Kidney (tissue), 14 donors: ENCODE data around the gene BATF3. TPM values are rescaled to one million over a fixed set of nuclear protein-coding genes. Genes with fewer than 3 reads are reported as not detected.
"Not testable (repeated sequence)": the region's sequence is repeated elsewhere in the genome, so short reads cannot be mapped to it uniquely, and the experiment has no call there.

Source experiments
- DNase-seq, 5 donors: peaks; one replicate each; pipeline ENCODE4 v3.0.0-alpha.2; 2013 to 2020
- FAIRE-seq: peaks from 2 replicates; lab custom pipeline; 2012; peaks lifted over from hg19 to GRCh38; lab: Jason Lieb, UNC
- H3K27ac ChIP-seq, 2 donors: one replicate each; pipeline ENCODE4 v1.7.0; 2013; ENCODE audit warnings: low read depth in 2 of 2, low read length in 2 of 2, inconsistent platforms in 1 of 2
- H3K27me3 ChIP-seq: one replicate; pipeline ENCODE4 v1.7.1; 2013; ENCODE audit warnings: low read length, inconsistent platforms; ENCODE audit not compliant: control insufficient read depth, insufficient read depth
- H3K36me3 ChIP-seq, 3 donors: one replicate each; pipeline versions ENCODE4 v1.7.0 to v1.7.1; 2013; ENCODE audit warnings: low read length in 3 of 3, control low read depth in 1 of 3, inconsistent platforms in 1 of 3; ENCODE audit not compliant: insufficient read depth in 3 of 3, control insufficient read depth in 2 of 3
- H3K4me1 ChIP-seq, 3 donors: one replicate each; pipeline versions ENCODE4 v1.7.0 to v1.7.1; 2013; ENCODE audit warnings: low read length in 3 of 3, inconsistent platforms in 1 of 3, low read depth in 1 of 3; ENCODE audit not compliant: control insufficient read depth in 2 of 3, insufficient read depth in 2 of 3
- H3K4me3 ChIP-seq, 3 donors: one replicate each; pipeline versions ENCODE4 v1.7.0 to v1.8.1; 2013; ENCODE audit warnings: low read length in 3 of 3, control low read depth in 1 of 3, inconsistent platforms in 1 of 3
- H3K9ac ChIP-seq, 3 donors: one replicate each; pipeline versions ENCODE4 v1.7.0 to v1.7.1; 2013; ENCODE audit warnings: low read length in 3 of 3, control low read depth in 1 of 3, inconsistent platforms in 1 of 3
- H3K9me3 ChIP-seq, 3 donors: one replicate each; pipeline versions ENCODE4 v1.7.0 to v1.7.1; 2013; ENCODE audit warnings: low read length in 3 of 3, control low read depth in 1 of 3, inconsistent platforms in 1 of 3; ENCODE audit not compliant: control insufficient read depth in 2 of 3, insufficient read depth in 1 of 3
- intact Hi-C: fragments of 100-400 bp; cut with DNase I; formaldehyde crosslinking; loops from one replicate; pipeline ENCODE4 v1.11.1; 2022
- polyA plus RNA-seq: library from polyadenylated mRNA; stranded (reverse); fragments of 350-450 nt; fragmentation: Illumina TruSeq; extraction: RNeasy Lipid Tissue Mini Kit (QIAGEN cat#74804); gene quantifications from one replicate; pipeline ENCODE4 v1.2.3, GENCODE V29; 2014; ENCODE audit warnings: low read depth, low replicate concordance; ENCODE audit not compliant: insufficient read depth
- total RNA-seq: library from RNA; stranded (reverse); fragmentation: NEBNext Ultra II Directional; extraction: Animal tissue kit (Norgen Biotek cat#: 25700); gene quantifications from one replicate; pipeline ENCODE4 v1.2.1, GENCODE V29; 2021
- TF ChIP-seq, protein P1 (sequence below): IDR thresholded peaks from 3 replicates; pipeline ENCODE4 v1.5.1; 2012; ENCODE audit warnings: mild to moderate bottlenecking, moderate library complexity, borderline replicate concordance; ENCODE audit not compliant: insufficient read depth; ENCODE audit errors: extremely low read depth
- donor health status: control.
- donor health status: control.
- donor health status: control.
- donor health status: control.
- donor health status: control.
- donor health status: DM: yes; HTN: yes; CAD: no.
- donor health status: Normal renal cell carcinoma (clear cell type).

BATF3 gene
- total and polyA plus RNA-seq, 2 donors from 2014 or later, result 3.3 to 6.5 TPM

DNA sequence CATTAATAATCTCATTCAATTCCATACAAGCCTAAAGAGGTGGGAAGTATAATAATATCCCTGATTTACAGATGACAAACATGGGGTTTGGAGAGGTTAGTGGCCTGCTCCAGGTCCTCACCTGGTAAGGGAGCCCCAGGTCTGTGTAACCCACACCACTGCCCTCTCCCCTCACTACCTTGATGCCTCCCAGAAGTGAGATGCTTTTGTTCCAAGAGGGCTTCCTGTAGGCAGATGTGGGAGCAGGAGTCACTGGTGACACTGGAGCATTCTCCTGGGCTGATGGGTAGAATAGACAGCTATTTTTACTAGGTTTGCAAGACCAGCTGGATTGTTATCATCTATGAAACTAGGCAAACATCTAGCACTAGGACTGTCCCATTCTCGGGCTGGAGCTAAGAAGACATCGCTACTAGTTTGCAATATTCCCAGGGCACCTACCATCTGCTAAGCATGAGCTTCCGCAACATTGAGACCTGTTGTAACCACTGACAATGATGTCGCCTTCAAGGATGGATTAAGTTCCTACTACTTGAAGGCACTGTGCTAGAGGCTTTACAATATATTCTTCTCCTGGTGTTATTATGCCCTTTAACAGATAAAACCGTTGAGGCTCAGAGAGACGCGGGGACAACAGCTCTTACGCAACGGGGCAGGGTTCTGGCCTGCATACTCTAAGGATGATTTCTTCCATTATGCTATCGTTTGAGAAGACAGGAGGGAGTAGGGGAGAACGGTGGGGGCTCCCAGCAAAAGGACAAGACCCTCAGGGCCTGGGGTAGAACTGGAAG lies 35.0 kb downstream of the BATF3 start:
- DNase-seq (no peak), FAIRE-seq (no peak)
- Histone ChIP-seq H3K27ac (no peak overlapping the region), H3K4me1 (peaks cover 0 to 10% (median 3%) of the 10 kb centered on the region in 3 donors), H3K9me3 (no peaks in the 10 kb centered on the region), H3K9ac (no peak overlapping the region), H3K4me3 (no peak overlapping the region), H3K36me3 (no peaks in the 10 kb centered on the region), H3K27me3 (no peaks in the 10 kb centered on the region)
- TF ChIP-seq, protein P1, sequence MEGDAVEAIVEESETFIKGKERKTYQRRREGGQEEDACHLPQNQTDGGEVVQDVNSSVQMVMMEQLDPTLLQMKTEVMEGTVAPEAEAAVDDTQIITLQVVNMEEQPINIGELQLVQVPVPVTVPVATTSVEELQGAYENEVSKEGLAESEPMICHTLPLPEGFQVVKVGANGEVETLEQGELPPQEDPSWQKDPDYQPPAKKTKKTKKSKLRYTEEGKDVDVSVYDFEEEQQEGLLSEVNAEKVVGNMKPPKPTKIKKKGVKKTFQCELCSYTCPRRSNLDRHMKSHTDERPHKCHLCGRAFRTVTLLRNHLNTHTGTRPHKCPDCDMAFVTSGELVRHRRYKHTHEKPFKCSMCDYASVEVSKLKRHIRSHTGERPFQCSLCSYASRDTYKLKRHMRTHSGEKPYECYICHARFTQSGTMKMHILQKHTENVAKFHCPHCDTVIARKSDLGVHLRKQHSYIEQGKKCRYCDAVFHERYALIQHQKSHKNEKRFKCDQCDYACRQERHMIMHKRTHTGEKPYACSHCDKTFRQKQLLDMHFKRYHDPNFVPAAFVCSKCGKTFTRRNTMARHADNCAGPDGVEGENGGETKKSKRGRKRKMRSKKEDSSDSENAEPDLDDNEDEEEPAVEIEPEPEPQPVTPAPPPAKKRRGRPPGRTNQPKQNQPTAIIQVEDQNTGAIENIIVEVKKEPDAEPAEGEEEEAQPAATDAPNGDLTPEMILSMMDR, result no peak
- intact Hi-C loops, result no loop called here

DNA sequence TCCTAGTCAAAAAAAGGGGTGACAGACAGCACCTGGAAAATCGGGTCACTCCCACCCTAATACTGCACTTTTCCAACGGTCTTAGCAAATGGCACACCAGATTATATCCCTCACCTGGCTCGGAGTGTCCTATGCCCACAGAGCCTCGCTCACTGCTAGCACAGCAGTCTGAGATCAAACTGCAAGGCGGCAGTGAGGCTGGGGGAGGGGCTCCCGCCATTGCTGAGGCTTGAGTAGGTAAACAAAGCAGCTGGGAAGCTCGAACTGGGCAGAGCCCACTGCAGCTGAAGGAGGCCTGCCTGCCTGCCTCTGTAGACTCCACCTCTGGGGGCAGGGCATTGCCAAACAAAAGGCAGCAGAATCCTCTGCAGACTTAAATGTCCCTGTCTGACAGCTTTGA lies 41.4 kb downstream of the BATF3 start:
- intact Hi-C loops, H3K4me1 ChIP-seq, H3K27me3 ChIP-seq, H3K9ac ChIP-seq, H3K9me3 ChIP-seq, H3K27ac ChIP-seq, DNase-seq, FAIRE-seq, H3K36me3 ChIP-seq, H3K4me3 ChIP-seq: not testable (repeated sequence)

DNA sequence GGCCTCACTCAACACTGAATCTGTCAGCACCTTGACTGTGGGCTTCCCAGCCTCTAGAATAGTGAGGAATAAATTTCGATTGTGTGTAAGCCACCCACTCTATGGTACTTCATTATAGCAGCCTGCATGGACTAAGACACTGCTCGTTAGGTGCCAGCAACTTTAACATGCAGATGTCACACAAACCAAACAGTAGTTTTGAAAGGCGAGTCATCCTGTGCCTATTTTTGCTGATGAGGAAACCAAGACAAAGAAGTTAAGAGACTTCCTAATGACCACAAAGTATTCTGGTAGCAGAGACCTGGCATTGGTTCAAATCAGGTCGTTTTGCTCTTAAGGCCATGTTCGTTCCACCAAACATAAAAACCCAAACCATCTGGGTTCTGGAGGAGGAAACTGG lies 42.9 kb downstream of the BATF3 start:
- Histone ChIP-seq H3K4me1 (no peaks in the 10 kb centered on the region), H3K27me3 (no peaks in the 10 kb centered on the region), H3K9ac (no peak overlapping the region), H3K36me3 (no peaks in the 10 kb centered on the region), H3K27ac (no peak overlapping the region), H3K9me3 (no peaks in the 10 kb centered on the region), H3K4me3 (no peak overlapping the region)
- no peak for DNase-seq
- TF ChIP-seq, protein P1, result no peak
- intact Hi-C loops, result no loop called here
- no peak for FAIRE-seq

DNA sequence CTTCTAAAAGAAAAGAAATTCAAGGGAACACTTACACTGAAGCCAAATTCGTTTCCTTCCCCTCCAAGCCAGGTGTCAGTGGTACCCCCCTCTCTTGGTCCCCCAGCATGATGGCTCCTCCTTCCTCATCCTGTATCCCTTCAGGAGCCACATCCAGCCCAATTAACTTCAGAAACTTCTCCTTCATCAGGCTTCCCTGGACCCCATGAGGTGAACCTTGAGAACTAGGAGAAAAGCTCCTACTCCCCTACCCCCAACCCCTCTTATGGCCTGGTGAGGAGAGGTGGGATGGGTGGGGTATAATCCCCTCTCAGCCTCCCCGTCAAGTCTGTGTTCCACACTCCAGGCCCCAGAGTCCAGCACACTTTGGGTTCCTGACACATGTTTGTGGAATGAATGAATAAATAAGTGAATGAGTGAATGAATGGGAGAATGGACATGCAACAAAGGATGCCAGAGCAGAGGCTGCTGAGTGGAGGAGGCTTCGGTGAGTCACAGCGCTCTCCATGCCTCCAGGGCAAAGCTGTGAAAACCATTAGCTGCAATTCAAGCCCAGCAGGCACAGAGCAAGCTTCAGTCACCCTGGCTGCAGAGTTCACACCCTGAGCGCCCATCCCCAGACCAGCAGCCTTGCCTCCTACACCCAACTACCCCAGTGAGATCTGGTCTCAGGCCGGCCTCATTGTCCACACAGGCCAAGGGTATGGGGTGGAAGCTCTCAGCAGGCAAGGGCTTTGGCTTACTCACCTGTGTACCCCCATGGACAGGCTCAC lies 43.8 kb downstream of the BATF3 start:
- no peaks in the 10 kb centered on the region for H3K36me3 ChIP-seq
- no peaks in the 10 kb centered on the region for H3K4me1 ChIP-seq
- no peak for FAIRE-seq
- no peaks in the 10 kb centered on the region for H3K9me3 ChIP-seq
- TF ChIP-seq, protein P1, result no peak
- H3K4me3 ChIP-seq, result no peak overlapping the region
- H3K9ac ChIP-seq, result no peak overlapping the region
- DNase-seq, result no peak
- intact Hi-C loops, result no loop called here
- H3K27ac ChIP-seq, result no peak overlapping the region
- H3K27me3 ChIP-seq, result no peaks in the 10 kb centered on the region
